ENCODE measurements around the gene ZNF512. TPM values are rescaled to one million over a fixed set of nuclear protein-coding genes. Genes with fewer than 3 reads are reported as not detected.

The ZNF512 gene
- total RNA-seq, 1 experiment from 2014 or later = 34.2 TPM

- Mint-ChIP-seq H3K9me3 (peaks cover 19% of the 10 kb centered on the region), H3K27me3 (ENCODE audit: low read depth) (peaks cover 54% of the 10 kb centered on the region), H3K36me3 (no peaks in the 10 kb centered on the region; the same call in 1 of the 2 replicates), H3K4me1 (peaks cover 19% of the 10 kb centered on the region), H3K27ac (no peak overlapping the region), H3K4me3 (peak overlapping the region; percentile 96)
- TF ChIP-seq CREM (CRISPR knock-in tag; IDR thresholded peaks at IDR 0.05) (no peak), ZNF263 (CRISPR knock-in tag; IDR thresholded peaks at IDR 0.05; ENCODE audit: low read depth) (no peak), ARID4B (CRISPR knock-in tag; IDR thresholded peaks at IDR 0.05; ENCODE audit: borderline replicate concordance) (no peak), ATF3 (CRISPR knock-in tag; conservative IDR thresholded peaks at IDR 0.05) (no peak), CDX4 (CRISPR knock-in tag; IDR thresholded peaks at IDR 0.05; ENCODE audit: borderline replicate concordance) (no peak), ZNF232 (CRISPR knock-in tag; IDR thresholded peaks at IDR 0.05) (no peak), CREB1 (CRISPR knock-in tag; IDR thresholded peaks at IDR 0.05) (no peak), FOXP1 (CRISPR knock-in tag; IDR thresholded peaks at IDR 0.05; ENCODE audit: borderline replicate concordance) (no peak), JUN (CRISPR knock-in tag; IDR thresholded peaks at IDR 0.05) (no peak), ZNF317 (CRISPR knock-in tag; IDR thresholded peaks at IDR 0.05; ENCODE audit: borderline replicate concordance, low read depth) (no peak), RORB (CRISPR knock-in tag; IDR thresholded peaks at IDR 0.05) (no peak), USF2 (CRISPR knock-in tag; IDR thresholded peaks at IDR 0.05) (no peak), SOX15 (CRISPR knock-in tag; IDR thresholded peaks at IDR 0.05) (no peak), KAT7 (CRISPR knock-in tag; IDR thresholded peaks at IDR 0.05; ENCODE audit: borderline replicate concordance) (no peak), ELF4 (CRISPR knock-in tag; IDR thresholded peaks at IDR 0.05; ENCODE audit: low read depth) (no peak), GABPB1 (CRISPR knock-in tag; IDR thresholded peaks at IDR 0.05) (no peak), E2F5 (CRISPR knock-in tag; IDR thresholded peaks at IDR 0.05) (no peak), E2F1 (CRISPR knock-in tag; IDR thresholded peaks at IDR 0.05) (no peak)
- ATAC-seq = peak; percentile 7
- ChIA-PET POLR2A (no interaction called here), CTCF (interaction anchor here (1.0 kb wide), 1 partner anchor 173 kb away, joined by 3 read pairs; the partner anchor contains the start of gene PPM1G)
- no peak for DNase-seq (ENCODE audit: low spot score)
These were observed 630 bp upstream of the ZNF512 start for GRCh38 chr2:27582129-27582694.

Measured in WTC11 (cell line).